GM19238 (cell line): ENCODE measurements around the gene GID8.

ENCODE experiments used
- DNase-seq: peaks from one replicate; pipeline ENCODE4 v3.0.0; 2011; ENCODE audit warnings: low spot score; ENCODE audit not compliant: insufficient read length

The GID8 gene

DNA sequence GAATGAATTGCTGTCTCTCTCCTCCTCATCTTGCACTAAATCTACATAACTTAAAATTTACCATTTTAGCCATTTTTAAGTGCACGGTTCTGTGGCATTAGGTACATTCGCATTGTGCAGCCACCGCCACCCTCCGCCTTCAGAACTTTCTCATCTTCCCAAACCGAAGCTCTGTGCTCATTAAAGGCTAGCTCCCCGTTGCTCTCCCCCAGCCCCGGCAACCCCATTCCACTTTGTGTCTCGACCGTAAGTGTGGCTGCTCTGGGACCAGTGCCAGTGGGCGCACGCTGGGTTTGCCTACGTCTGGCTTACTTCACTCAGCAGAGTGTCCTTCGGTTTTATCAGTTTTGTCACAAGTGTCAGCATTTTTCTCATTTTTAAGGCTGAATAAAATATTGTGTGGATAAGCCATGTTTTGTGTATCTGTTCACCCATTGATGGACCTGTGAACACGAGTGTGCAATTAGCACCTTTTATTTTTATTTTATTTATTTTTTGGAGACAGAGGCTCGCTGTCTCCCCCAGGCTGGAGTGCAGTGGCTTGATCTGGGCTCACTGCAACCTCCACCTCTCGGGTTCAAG, 31.3 kb downstream of the GID8 start:
- no peak for DNase-seq

DNA sequence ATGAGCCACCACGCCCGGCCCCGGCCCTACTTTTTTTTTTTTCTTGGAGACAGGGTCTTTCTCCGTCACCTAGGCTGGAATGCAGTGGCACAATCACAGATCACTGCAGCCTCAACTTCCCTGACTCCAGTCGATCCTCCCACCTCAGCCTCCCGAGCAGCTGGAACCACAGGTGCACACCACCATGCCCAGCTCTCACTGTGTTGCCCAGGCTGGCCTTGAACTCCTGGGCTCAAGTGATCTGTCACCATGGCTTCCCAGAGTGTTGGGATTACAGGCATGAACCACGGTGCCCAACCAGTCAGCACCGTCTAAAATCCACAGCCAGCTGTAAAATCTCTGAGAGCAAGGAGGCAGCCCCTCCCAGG, 32.0 kb downstream of the GID8 start:
- DNase-seq = no peak

DNA sequence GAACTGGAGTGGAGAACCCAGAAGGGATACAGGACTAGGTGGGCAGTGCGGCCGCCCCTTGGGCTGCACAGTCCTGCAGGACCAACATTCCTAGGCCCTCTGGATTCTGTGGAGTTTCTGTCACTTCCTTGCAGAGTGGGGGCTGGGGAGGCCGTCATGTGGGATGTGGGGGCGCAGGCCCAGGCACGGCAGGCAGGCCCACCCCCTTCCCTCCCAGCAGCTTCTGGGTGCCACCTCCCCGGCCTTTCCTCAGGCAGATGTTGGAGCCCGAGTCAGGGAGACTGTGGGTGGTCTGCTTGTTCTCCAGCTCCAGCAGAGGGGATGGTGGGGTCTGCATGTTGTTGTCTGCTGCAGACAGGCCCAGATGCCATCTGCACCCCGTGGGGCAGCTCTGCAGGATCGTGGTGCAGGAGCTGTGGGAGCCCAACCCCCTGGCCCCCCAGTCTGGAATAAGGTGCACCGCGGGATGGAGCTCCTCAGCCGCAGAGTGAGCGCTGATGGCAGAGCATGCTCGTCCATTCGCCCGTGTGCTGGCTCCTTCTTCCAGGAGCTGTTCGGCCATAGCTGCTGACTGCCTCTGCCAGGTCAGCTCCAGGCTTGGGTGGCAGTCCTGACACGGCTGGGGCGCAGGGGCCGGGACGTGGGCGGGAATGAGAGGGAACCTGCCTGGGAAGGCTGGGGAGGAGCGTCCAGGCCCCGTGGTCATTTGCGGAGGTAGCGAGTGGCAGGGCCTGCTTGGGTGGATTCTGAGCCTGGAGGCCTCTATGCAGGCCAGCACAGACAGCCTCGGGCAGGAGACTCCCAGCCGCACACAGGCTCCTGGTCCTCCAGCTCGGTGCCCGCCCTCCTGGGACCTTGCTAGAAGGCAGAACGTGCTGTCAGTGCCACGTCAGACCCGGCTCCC, 32.6 kb downstream of the GID8 start:
- no peak for DNase-seq

DNA sequence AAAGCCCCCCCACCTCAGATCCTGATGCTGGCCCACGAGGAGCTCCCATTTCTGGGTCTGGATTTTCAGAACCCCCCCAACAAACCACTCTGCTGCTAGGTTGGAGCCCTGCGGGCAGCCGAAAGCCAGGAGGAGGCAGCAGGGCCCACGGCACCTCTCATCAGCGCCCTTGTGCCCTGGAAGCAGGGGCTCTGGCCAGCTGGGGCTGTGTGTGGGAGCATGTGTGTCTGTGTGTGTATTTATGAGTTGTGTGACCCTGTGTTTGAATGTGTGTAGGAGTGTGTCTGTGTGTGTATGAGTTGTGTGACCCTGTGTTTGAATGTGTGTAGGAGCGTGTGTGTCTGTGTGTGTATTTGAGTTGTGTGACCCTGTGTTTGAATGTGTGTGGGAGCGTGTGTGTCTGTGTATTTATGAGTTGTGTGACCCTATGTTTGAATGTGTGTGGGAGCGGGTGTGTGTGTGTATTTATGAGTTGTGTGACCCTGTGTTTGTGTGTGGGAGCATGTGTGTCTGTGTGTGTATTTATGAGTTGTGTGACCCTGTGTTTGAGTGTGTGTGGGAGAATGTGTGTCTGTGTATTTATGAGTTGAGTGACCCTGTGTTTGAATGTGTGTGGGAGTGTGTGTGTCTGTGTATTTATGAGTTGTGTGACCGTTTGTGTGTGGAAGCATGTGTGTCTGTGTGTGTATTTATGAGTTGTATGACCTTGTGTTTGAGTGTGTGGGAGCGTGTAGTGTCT, 33.4 kb downstream of the GID8 start:
- DNase-seq = no peak

DNA sequence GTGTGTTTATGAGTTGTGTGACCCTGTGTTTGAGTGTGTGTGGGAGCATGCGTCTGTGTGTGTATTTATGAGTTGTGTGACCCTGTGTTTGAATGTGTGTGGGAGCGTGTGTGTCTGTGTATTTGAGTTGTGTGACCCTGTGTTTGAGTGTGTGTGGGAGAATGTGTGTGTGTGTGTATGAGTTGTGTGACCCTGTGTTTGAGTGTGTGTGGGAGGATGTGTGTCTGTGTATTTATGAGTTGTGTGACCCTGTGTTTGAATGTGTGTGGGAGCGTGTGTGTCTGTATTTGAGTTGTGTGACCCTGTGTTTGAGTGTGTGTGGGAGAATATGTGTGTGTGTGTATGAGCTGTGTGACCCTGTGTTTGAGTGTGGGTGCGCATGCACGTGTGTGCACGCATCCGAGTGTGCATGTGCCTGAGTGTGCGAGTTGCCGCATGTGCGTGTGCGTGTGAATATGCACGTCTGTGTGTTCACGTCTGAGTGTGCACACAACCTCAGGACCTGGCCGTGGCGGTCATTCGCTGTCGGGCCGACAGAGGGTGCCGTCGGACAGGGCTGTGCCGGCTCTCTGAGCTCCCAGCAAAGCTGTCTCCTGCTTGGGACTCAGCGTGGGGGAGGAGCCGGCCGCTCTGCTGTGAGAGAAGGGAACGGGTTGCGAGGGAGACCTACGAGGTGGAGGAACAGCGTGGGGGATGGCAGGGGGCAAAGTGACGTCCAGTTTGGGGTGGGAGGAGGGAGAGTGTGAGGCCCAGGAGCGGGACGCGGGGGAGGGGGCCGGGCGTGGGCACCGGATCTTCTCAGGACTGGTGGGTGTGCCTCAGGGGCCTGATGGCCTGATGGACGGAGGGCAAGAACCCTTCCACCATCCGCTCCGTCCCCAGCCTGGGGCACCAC, 34.2 kb downstream of the GID8 start:
- DNase-seq = peak; percentile 89

DNA sequence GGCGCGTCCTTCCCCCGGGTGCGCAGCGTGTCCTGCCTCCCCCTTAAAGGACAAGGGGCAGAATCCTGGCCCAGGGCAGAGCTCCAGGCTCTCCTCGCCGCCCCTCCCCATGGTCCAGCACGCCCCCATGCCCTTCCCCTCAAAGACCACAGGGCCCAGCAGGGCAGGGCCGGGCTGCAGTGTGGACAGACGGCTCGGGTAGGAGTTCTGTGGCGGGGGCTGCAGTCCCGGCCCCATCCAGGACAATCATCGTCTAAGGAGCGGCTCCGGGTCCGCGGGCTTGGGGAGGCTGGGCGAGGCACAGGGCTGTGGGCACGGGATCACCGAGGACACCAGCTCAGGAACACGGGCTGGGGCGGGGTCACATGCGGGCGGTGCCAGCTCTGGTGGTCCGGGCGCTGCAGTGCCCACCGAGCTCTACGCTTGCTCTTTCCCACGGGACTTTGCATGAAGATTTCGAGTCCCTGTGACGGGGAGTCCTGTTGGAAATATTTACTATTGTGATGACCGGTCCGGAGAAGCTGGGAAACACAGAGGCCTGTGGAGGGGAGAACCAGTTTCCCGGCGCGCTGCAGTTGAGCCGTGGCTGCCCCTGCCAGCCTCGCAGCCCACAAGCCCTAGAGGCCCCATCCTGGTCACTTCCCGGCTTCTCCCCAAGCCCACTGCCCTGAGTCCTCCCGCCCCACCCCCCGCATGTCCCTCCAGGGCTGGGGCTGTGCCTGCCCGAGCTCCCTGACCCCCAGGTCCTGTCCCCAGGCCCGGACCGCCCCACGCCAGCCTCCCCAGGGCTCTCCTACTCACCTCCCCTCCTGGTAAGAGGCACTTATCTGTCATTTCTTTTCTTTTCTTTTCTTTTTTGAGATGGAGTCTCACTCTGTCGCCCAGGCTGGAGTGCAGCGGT, 35.1 kb downstream of the GID8 start:
- no peak for DNase-seq

DNA sequence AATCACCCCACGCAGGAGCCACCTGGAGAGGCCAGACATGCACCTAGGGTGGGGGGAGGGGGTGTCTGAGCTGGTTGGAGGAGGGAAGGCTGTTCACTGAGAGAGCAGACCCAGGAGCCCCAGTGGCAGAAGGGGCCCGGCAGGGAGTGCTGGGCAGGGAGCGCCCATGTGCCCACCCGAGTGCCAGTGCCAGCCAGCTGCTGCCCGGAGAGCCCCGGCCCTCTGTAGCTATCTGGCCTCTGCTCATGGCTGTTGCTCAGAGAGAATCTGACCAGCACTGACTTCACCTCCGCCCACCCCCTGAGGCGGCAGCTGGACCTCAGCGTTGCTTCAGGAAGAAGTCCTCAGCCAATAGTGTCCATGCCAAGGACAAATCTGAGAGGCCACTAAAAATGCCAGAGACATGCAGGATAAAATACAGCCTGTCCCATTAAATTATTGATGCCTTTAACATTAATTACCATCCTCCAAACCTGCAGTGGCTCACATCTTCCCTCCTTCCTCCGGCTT, 37.4 kb downstream of the GID8 start:
- DNase-seq = no peak

DNA sequence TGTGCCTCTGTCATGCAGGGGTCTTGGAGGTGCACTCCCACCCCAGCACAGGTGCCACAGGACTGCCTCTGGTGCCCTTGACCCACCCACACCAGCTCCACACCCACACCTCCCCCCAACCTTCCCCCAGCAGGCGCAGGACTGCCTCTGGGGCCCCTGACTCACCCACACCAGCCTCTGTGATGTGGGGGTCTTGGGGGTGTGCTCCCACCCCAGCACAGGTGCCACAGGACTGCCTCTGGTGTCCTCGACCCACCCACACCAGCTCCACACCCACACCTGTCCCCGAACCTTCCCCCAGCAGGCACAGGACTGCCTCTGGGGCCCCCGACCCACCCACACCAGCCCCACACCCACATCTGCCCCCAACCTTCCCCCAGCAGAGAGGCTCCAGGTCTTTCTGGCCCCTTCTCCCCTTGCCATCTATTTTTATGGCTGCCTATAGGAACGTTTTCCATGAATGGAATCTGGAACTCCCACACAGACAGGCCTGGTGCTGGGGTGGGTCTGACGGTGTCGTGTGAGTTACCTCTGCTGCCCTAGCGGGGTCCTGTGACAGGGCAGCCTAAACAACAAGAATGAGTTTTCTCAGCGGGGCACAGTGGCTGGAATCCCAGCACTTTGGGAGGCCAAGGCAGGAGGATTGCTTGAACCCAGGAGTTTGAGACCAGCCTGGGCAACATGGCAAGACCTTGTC, 38.0 kb downstream of the GID8 start:
- DNase-seq = no peak

DNA sequence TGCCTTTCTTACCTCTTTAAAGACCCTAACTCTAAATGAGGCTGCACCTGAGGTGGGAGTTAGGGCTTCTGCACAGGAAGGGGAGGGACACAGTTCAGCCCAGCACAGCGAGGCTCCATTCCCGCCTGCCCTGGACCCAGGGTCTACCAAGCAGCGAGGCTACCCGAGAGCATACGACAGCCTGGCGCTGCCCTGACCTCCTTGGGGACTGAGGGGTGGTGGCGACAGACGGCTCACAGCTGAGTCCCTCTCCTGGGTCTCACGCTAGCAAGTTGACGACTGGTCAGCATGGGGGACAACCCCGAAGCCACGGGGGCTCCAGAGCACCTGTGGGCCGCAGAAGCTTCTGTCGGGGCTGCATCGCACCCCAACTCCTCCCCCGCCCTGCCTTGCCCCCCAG, 38.9 kb downstream of the GID8 start:
- no peak for DNase-seq

DNA sequence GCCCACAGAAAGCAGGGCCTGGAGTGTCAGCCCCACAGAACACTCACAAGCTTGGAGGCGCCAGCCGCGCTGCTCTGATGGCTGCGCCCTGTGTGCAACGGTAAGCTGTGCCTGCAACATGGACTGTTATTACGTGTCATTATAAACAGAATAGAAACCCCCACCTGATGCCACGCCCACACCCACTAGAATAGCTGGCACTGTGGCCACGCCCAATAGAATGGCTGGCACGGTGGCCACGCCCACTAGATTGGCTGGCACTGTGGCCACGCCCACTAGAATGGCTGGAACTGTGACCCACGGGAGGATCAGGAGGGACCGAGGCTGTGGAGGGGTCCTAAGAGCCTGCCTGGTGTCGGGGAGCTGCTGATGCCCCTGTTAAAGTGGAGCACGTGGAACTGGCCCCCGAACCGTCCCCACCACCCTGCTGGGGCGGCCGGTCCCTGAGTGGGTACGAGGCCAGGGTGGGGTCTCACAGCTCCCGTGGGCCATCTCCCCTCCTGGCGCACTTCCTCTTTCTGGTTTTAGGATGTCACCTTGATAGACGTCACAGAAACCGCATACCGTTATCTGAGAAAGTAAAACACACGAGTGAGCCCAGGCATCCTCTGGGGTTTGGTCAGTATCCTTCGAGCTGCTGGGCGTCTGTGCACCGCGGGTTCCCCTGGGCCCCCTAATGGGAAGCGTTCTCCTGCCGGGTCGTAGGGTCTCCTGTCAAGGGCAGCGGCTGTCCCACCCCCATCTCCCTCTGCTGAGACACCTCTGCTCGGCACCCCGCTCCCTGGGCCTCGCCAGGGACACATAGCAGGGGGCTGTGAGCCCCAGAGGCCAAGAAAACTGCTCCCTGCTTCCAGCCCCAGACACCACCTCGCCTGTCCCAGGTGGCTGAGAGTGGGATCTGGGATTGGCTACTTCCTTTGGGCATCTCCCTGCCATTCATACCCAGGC, 39.9 kb downstream of the GID8 start:
- DNase-seq = peak; percentile 73

DNA sequence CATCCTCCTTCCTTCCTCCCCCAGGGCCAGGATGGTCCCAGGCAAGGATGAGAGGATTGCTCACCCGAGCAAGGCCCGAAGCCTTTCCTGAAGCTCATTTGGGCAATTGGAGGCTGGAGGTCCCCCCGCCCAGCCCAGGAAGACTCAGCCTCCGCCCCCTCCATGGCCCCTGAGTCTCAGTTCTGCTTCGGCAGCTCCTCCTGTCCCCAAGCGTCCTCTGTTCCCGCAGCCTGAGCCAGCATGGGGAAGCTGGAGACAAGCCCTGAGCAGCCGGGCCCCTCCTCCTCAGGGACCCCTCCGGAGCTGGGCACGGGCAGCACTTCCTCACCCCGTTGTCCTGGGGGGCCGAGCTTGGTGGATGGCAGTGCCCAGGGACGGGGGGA, 40.6 kb downstream of the GID8 start:
- no peak for DNase-seq

DNA sequence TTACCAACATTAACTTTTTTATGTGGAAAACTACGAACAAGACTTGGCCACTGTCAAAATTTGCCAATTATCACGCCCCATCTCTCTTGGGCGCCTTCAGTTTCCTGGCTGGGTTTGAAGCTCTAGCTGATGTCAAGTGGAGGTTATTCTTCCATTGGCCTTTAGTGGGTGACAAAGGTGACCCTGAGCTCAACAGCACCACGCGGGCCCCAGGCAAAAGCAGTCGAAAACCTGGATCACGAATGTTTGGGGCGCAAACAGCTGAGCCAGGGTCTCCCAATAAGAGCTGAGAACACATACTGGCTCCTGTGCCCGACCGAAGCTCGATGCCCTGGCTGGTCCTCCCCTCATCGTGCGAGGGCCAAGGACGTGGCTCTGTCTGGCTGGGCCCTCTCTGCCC, 41.4 kb downstream of the GID8 start:
- no peak for DNase-seq

DNA sequence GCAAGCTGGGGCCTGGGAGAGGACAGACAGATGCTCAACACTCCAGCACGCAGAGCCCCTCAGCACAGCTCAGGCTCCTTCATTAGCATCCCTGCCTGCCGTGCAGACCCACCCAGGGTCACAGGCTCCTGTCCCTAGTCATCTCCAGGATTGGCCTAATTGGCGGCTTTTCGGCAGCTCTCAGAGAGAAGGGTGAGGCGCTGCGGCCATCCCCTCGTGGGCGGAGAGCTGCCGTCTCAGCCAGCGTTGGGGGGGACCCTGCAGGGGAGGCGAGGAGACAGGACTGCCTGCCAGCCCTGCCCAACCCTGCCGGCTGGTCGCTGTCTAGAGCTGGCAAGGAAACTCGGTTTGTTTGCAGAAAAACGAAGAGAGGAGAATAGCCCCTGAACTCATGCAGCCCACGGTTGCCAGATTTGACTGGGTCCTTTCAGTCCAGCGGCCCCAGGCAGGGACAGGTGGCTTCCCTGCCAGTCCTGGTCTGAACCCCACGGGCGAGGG, 42.0 kb downstream of the GID8 start:
- no peak for DNase-seq

DNA sequence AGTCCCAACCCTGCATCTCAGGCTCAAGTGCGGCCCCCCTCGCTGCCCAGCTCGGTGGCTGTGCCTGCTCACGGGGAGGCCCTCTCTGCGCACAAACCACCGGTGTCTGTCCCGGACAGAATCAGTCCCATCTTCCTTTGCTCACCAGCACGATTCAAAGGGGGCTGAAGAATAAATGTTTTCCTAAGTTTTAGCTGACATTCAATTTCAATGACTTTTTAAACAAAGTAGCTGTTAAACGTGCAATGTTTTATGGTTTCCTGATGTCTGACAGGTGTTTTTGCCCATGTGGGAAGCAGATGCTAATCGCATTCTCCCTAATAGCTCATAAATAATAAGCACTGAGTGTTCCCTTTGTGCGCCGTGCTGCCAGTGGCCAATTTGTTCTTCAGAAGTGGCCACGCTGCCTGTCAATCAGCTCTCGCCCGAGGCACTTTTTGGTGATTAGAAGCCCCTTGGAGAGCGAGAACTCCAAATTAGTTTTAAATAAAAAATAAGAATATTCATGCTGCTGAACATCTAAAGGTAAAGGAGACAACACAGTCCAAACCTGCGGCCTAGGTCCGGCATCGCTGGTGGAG, 42.5 kb downstream of the GID8 start:
- no peak for DNase-seq

DNA sequence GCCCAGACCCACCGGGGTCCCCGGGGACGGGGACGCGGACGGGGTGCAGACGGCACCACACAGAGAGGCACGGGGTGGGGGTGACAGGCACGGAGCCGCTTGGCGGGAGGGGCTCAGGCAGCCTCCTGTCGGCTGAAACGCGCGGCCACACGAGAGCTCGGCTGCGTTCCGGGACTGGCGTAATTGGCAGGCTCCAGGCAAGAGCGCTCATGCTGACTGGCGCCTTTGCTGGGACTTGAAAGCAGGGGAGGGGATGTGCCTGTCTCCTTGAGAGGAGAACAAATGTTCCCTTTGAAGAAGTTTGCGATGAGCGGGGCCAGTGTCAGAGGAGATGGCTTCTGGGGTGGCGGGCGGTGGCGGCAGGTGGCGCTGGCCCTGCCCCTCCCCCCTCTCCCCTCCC, 43.0 kb downstream of the GID8 start:
- DNase-seq = no peak

DNA sequence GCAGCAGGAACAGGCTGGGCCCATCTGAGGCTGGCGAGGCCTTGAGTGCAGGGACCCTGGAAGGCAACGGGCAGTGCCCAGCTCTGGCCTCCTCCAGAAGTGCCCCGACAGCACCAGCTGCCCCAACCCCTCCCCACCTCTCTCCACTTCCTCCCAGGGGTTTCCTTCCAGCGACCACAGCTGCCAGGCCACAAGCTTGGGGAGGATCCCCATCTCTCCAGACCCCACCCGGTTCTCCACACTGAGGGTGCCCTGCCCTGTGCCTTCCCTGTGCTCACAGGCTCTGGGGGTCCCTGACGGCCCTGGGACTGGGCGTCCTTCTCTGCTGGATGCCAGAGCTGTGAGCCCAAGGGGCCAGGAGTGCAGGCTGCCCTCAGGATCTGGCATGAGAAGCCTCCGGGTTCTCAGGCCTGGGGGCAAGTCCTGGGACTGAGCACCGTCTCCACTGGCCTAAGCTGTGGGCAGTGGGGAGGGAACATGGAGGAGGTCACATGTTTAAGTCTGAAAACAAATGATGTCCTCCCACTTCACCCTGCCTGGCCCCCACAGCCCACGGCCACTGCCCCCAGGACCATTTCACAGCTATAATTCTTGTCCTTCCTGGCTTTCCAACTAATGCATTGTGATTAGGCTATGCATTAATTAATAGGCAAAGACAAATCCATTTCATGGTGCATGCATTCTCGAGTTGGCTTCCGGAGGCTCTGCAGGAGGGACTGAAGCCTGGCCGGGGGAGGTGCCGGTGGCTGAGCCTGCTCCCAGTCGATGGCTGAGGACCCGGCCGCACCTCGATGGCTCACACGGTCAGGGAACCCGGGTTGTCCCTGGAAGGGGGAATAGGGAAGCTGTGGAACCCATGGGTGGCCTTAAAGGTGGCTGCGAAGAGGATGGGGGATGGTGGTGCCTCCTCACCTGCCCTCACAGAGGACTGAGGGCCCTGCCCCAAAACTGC, 44.5 kb downstream of the GID8 start:
- no peak for DNase-seq

DNA sequence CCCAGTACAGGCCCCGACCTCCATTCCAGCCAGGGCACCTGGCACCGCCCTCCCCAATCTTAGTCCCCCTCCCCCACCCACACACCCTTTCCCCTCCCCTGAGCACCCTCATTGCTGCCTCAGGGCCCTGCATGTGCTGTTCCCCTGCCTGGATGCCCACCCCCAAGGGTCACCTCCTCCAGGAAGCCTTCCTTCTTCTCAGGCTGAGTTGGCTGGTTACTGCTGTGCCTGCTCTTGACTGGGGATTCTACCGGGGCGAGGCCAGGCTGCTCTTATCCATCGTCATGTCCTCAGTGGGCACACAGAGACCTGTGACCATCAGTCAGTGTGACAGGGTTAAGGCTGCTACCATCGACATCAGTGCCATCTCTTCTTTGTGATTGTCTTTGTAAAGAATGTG, 45.3 kb downstream of the GID8 start:
- no peak for DNase-seq
